Keratinocyte (primary cell): ENCODE measurements around the gene FBRSL1. TPM values are rescaled to one million over a fixed set of nuclear protein-coding genes. Genes with fewer than 3 reads are reported as not detected.
"Not testable (repeated sequence)": the region's sequence is repeated elsewhere in the genome, so short reads cannot be mapped to it uniquely, and the experiment has no call there.

Experiments
- DNase-seq: peaks from one replicate; pipeline ENCODE4 v3.0.0-alpha.2; 2011; ENCODE audit warnings: low read depth, missing footprints, low spot score
- FAIRE-seq: peaks from 2 replicates; lab custom pipeline; 2011; peaks lifted over from hg19 to GRCh38; lab: Jason Lieb, UNC
- H2AFZ ChIP-seq: 2 replicates; pipeline ENCODE4 v1.6.0; 2012; ENCODE audit warnings: low read length, control low read depth, inconsistent platforms; ENCODE audit not compliant: control insufficient read depth
- H3K27ac ChIP-seq: 2 replicates; pipeline ENCODE4 v1.5.1; 2011; ENCODE audit warnings: low read length; ENCODE audit not compliant: control insufficient read depth, insufficient read depth
- H3K27me3 ChIP-seq: 3 replicates; pipeline ENCODE4 v1.6.0; 2011; ENCODE audit warnings: low read length; ENCODE audit not compliant: control insufficient read depth, insufficient read depth; ENCODE audit errors: extremely low read depth
- H3K36me3 ChIP-seq, 2 experiments: 2 replicates in 1 of 2; 3 replicates in 1 of 2; pipeline ENCODE4 v1.5.1; 2011; ENCODE audit warnings: low read length in 2 of 2, mild to moderate bottlenecking in 1 of 2; ENCODE audit not compliant: control insufficient read depth in 2 of 2, insufficient read depth in 2 of 2; ENCODE audit errors: extremely low read depth in 1 of 2
- H3K4me1 ChIP-seq: 3 replicates; pipeline ENCODE4 v1.5.1; 2011; ENCODE audit warnings: low read length; ENCODE audit not compliant: control insufficient read depth, insufficient read depth; ENCODE audit errors: extremely low read depth
- H3K4me2 ChIP-seq: 3 replicates; pipeline ENCODE4 v1.6.0; 2011; ENCODE audit warnings: low read depth, low read length; ENCODE audit not compliant: control insufficient read depth, insufficient read depth; ENCODE audit errors: extremely low read depth
- H3K4me3 ChIP-seq, 3 experiments: fragments of 200-600 bp in 1 of 3; sonication (generic) in 1 of 3; 2 replicates in 2 of 3; 3 replicates in 1 of 3; pipeline ENCODE4 v1.5.1; 2011 to 2016; ENCODE audit warnings: low read length in 3 of 3, mild to moderate bottlenecking in 3 of 3, control low read depth in 2 of 3, inconsistent platforms in 1 of 3, low read depth in 1 of 3, mixed read lengths in 1 of 3, mixed run types in 1 of 3, moderate library complexity in 1 of 3; ENCODE audit not compliant: control insufficient read depth in 2 of 3, insufficient read depth in 2 of 3; ENCODE audit errors: extremely low read depth in 1 of 3
- H3K79me2 ChIP-seq: 2 replicates; pipeline ENCODE4 v1.6.0; 2012; ENCODE audit warnings: low read length; ENCODE audit not compliant: control insufficient read depth, insufficient read depth
- H3K9ac ChIP-seq: 3 replicates; pipeline ENCODE4 v1.6.0; 2011; ENCODE audit warnings: low read length; ENCODE audit not compliant: control insufficient read depth, insufficient read depth; ENCODE audit errors: extremely low read depth
- H3K9me1 ChIP-seq: 3 replicates; pipeline ENCODE4 v1.6.0; 2011; ENCODE audit warnings: low read length; ENCODE audit not compliant: control insufficient read depth, insufficient read depth; ENCODE audit errors: extremely low read depth
- H3K9me3 ChIP-seq: 2 replicates; pipeline ENCODE4 v1.5.1; 2012; ENCODE audit warnings: low read depth, low read length; ENCODE audit not compliant: control insufficient read depth
- H4K20me1 ChIP-seq: 3 replicates; pipeline ENCODE4 v1.6.0; 2011; ENCODE audit warnings: low read length; ENCODE audit not compliant: control insufficient read depth, insufficient read depth; ENCODE audit errors: extremely low read depth
- CTCF ChIP-seq, 3 experiments: IDR thresholded peaks in 1 of 3; conservative IDR thresholded peaks in 1 of 3; optimal IDR thresholded peaks in 1 of 3; 2 replicates in 2 of 3; 3 replicates in 1 of 3; pipeline versions ENCODE3 to v1.5.1; 2011; ENCODE audit warnings: low read length in 3 of 3, mild to moderate bottlenecking in 3 of 3, moderate library complexity in 2 of 3, control low read depth in 1 of 3, inconsistent platforms in 1 of 3; ENCODE audit not compliant: insufficient read depth in 2 of 3; ENCODE audit errors: extremely low read depth in 1 of 3
- EZH2 ChIP-seq: IDR thresholded peaks from one replicate; pipeline ENCODE4 v1.6.1; 2012; ENCODE audit warnings: inconsistent platforms, mild to moderate bottlenecking, low read length, moderate library complexity
- dilution Hi-C: fragments of 300-500 bp; cut with MboI; formaldehyde crosslinking; loops from one replicate; pipeline ENCODE4 v1.7.0; 2020; ENCODE audit warnings: low sequenced_read_pairs; ENCODE audit not compliant: extremely low pct_ligation_motif_present
- polyA minus RNA-seq, 3 experiments: library from RNA; depleted of rRNA, polyadenylated mRNA; stranded (reverse); fragments of >200 nt; gene quantifications; 1 replicate in 1 of 3; 2 replicates in 1 of 3; 3 replicates in 1 of 3; pipeline ENCODE4 v1.2.3, GENCODE V29; 2011
- polyA plus RNA-seq, 5 experiments: library from polyadenylated mRNA; depleted of rRNA in 3 of 5; stranded (reverse) in 3 of 5; stranded (forward) in 1 of 5; unstranded in 1 of 5; fragments of >200 nt; gene quantifications; 1 replicate in 1 of 5; 2 replicates in 3 of 5; 3 replicates in 1 of 5; pipeline versions ENCODE4 v1.2.1 to v1.2.3, GENCODE V29; 2011 to 2012; ENCODE audit warnings: missing spikeins in 2 of 5, low read depth in 1 of 5, low replicate concordance in 1 of 5

Gene FBRSL1
- polyA plus RNA-seq (0.89 to 3.7 TPM (median 2.2 TPM) in 3 replicates), polyA minus RNA-seq (1.0 to 8.6 TPM (median 1.3 TPM) in 3 replicates)
- 5.8 TPM for polyA plus RNA-seq (2011; ENCODE audit: low read depth)
- 2.1 and 6.2 TPM in 2 replicates for polyA plus RNA-seq (2011; cell fraction: cytosol; rRNA removed)
- polyA plus RNA-seq (2011; cell fraction: nucleus; rRNA removed), result 15.4 and 18.2 TPM in 2 replicates
- polyA plus RNA-seq (2012; ENCODE audit: low replicate concordance), result 18.4 and 36.3 TPM in 2 replicates
- 13.8 TPM for polyA minus RNA-seq (2011; cell fraction: cytosol; rRNA and poly(A)+ RNA removed)
- polyA minus RNA-seq (2011; cell fraction: nucleus; rRNA and poly(A)+ RNA removed), result 11.8 and 14.3 TPM in 2 replicates

GRCh38 chr12:132489602-132490266 is at the start of gene FBRSL1:
Gene FBRSL1, plus strand, starts transcription at chr12:132490151.
- no peaks in the 10 kb centered on the region for H3K9me3 ChIP-seq
- no peak within 1 kb of the TSS for H2AFZ ChIP-seq
- H3K27ac ChIP-seq, result peak within 1 kb of the TSS; percentile 31
- TF ChIP-seq EZH2, result no peak
- no peak for TF ChIP-seq CTCF (optimal IDR thresholded peaks at IDR 0.05 in 1 of 3, IDR thresholded peaks at IDR 0.05 in 1 of 3, conservative IDR thresholded peaks at IDR 0.05 in 1 of 3; ENCODE audit: extremely low read depth in 1 of 3, insufficient read depth in 2 of 3, low read length in 3 of 3)
- H3K4me2 ChIP-seq, result peak within 1 kb of the TSS; percentile 97
- H3K9me1 ChIP-seq, result peaks cover 7% of the 10 kb centered on the region
- no peaks in the 10 kb centered on the region for H3K36me3 ChIP-seq
- FAIRE-seq (no peak), DNase-seq (peak; percentile 38)
- peak within 1 kb of the TSS; percentile 80 for H3K9ac ChIP-seq
- dilution Hi-C loops, result no loop called here
- H3K79me2 ChIP-seq, result peaks cover 41% of the 10 kb centered on the region
- H3K4me1 ChIP-seq, result peaks cover 33% of the 10 kb centered on the region
- H3K4me3 ChIP-seq, result peak within 1 kb of the TSS; percentile 72 to 78 (median 76)
- H3K27me3 ChIP-seq, result peaks cover 23% of the 10 kb centered on the region
- peaks cover 34% of the 10 kb centered on the region for H4K20me1 ChIP-seq

GRCh38 chr12:132440420-132440819 is 49.5 kb upstream of the FBRSL1 start:
- not testable (repeated sequence) for FAIRE-seq
- peaks cover 32% of the 10 kb centered on the region for H3K27me3 ChIP-seq

More at GRCh38 chr12:132440420-132440819, 49.5 kb upstream of the FBRSL1 start:
- DNase-seq, H4K20me1 ChIP-seq, H3K27ac ChIP-seq, dilution Hi-C loops, H3K9me3 ChIP-seq, H3K9ac ChIP-seq, H3K36me3 ChIP-seq, H3K9me1 ChIP-seq, H3K79me2 ChIP-seq, H3K4me1 ChIP-seq, H3K4me2 ChIP-seq, H3K4me3 ChIP-seq, H2AFZ ChIP-seq: not testable (repeated sequence)
